Measurements from ENCODE around the gene SLC10A4. TPM values are rescaled to one million over a fixed set of nuclear protein-coding genes. Genes with fewer than 3 reads are reported as not detected.

Gene SLC10A4
- total RNA-seq, 2 donors from 2014 or later, result 0.29 to 0.37 TPM

Other genes starting within 250 kb of the SLC10A4 start
- 1 to 10 TPM; 1.8 to 2.3 TPM for gene TEC, start 213.5 kb upstream of the SLC10A4 start, total RNA-seq
- gene SLAIN2, start 141.8 kb upstream of the SLC10A4 start, total RNA-seq, result 100 to 1,000 TPM; 104 to 108 TPM
- gene ZAR1, start 6.9 kb downstream of the SLC10A4 start, total RNA-seq, result not detected

Measured in left cardiac atrium (tissue), 2 donors.